ENCODE data around the gene CARD14. TPM values are rescaled to one million over a fixed set of nuclear protein-coding genes. Genes with fewer than 3 reads are reported as not detected.

Gene CARD14
- polyA plus RNA-seq, 3 donors: 0.11 to 0.27 (median 0.16) TPM

- WGBS (ENCODE audit: insufficient coverage): 99% methylated on average over 16 of the region's 17 CpGs
Observed at GRCh38 chr17:80247561-80247960, 77.7 kb downstream of the CARD14 start.

GRCh38 chr17:80248001-80248893 is 78.4 kb downstream of the CARD14 start:
- DNase-seq: no peak

More at GRCh38 chr17:80247561-80247960, 77.7 kb downstream of the CARD14 start:
- H2AFZ ChIP-seq (ENCODE audit: insufficient read depth, low read depth, low read length, poor library complexity, severe bottlenecking): no peak overlapping the region
- no peaks in the 10 kb centered on the region for H3K9me3 ChIP-seq (replicated peaks in 1 of 2; ENCODE audit: control insufficient read depth in 1 of 2, insufficient read depth in 1 of 2, low read length in 2 of 2)
- H3K4me1 ChIP-seq (ENCODE audit: control insufficient read depth in 1 of 2, insufficient read depth in 2 of 2, low read length in 2 of 2): no peaks in the 10 kb centered on the region
- no peak overlapping the region for H3K4me3 ChIP-seq (replicated peaks in 1 of 3; ENCODE audit: low read depth in 2 of 3, low read length in 3 of 3)
- H3K27ac Mint-ChIP-seq: no peak overlapping the region
- H3K27me3 Mint-ChIP-seq (ENCODE audit: low read depth in 3 of 3): peaks cover 0 to 13% (median 8%) of the 10 kb centered on the region in 3 donors
- no peaks in the 10 kb centered on the region for H4K20me1 ChIP-seq (ENCODE audit: insufficient read depth, low read length)
- intact Hi-C loops (cut with micrococcal nuclease): no loop called here
- peaks cover 0 to 11% of the 10 kb centered on the region in 2 donors for H3K36me3 Mint-ChIP-seq
- no peaks in the 10 kb centered on the region for H3K79me2 ChIP-seq (ENCODE audit: insufficient read depth, low read length)
- H3K4me3 Mint-ChIP-seq: no peak overlapping the region
- H3K9ac ChIP-seq (ENCODE audit: insufficient read depth, low read length, poor library complexity, severe bottlenecking): no peak overlapping the region
- no peaks in the 10 kb centered on the region for H3K27me3 ChIP-seq (ENCODE audit: control insufficient read depth in 2 of 2, insufficient read depth in 2 of 2, low read length in 2 of 2)
- H3K4me2 ChIP-seq (replicated peaks; ENCODE audit: extremely low read depth, low read length, poor library complexity, severe bottlenecking): no peak overlapping the region
- TF ChIP-seq CTCF (IDR thresholded peaks at IDR 0.05): no peak
- no peak overlapping the region for H3K27ac ChIP-seq (ENCODE audit: low read depth in 1 of 2, low read length in 2 of 2)
- H3K9me3 Mint-ChIP-seq: peaks cover 0 to 2% (median 0%) of the 10 kb centered on the region in 7 donors
- no peak for DNase-seq
- no peaks in the 10 kb centered on the region for H3K4me1 Mint-ChIP-seq
- H3K36me3 ChIP-seq (replicated peaks in 1 of 2; ENCODE audit: control insufficient read depth in 1 of 2, insufficient read depth in 2 of 2, low read length in 2 of 2): no peaks in the 10 kb centered on the region

More at GRCh38 chr17:80248001-80248893, 78.4 kb downstream of the CARD14 start:
- Histone ChIP-seq H3K36me3 (replicated peaks in 1 of 2; ENCODE audit: control insufficient read depth in 1 of 2, insufficient read depth in 2 of 2, low read length in 2 of 2) (no peaks in the 10 kb centered on the region), H2AFZ (ENCODE audit: insufficient read depth, low read depth, low read length, poor library complexity, severe bottlenecking) (no peak overlapping the region), H3K79me2 (ENCODE audit: insufficient read depth, low read length) (no peaks in the 10 kb centered on the region), H4K20me1 (ENCODE audit: insufficient read depth, low read length) (no peaks in the 10 kb centered on the region), H3K4me3 (replicated peaks in 1 of 3; ENCODE audit: low read depth in 2 of 3, low read length in 3 of 3) (no peak overlapping the region), H3K4me2 (replicated peaks; ENCODE audit: extremely low read depth, low read length, poor library complexity, severe bottlenecking) (no peak overlapping the region), H3K27me3 (ENCODE audit: control insufficient read depth in 2 of 2, insufficient read depth in 2 of 2, low read length in 2 of 2) (no peaks in the 10 kb centered on the region), H3K9me3 (replicated peaks in 1 of 2; ENCODE audit: control insufficient read depth in 1 of 2, insufficient read depth in 1 of 2, low read length in 2 of 2) (no peaks in the 10 kb centered on the region), H3K4me1 (ENCODE audit: control insufficient read depth in 1 of 2, insufficient read depth in 2 of 2, low read length in 2 of 2) (no peaks in the 10 kb centered on the region), H3K9ac (ENCODE audit: insufficient read depth, low read length, poor library complexity, severe bottlenecking) (no peak overlapping the region), H3K27ac (ENCODE audit: low read depth in 1 of 2, low read length in 2 of 2) (no peak overlapping the region)
- TF ChIP-seq CTCF (IDR thresholded peaks at IDR 0.05): no peak
- Mint-ChIP-seq H3K27me3 (ENCODE audit: low read depth in 3 of 3) (peaks cover 0 to 13% (median 9%) of the 10 kb centered on the region in 3 donors), H3K27ac (no peak overlapping the region), H3K9me3 (peaks cover 0 to 2% (median 0%) of the 10 kb centered on the region in 7 donors), H3K4me1 (peaks cover 3% of the 10 kb centered on the region), H3K36me3 (peaks cover 0 to 11% of the 10 kb centered on the region in 2 donors), H3K4me3 (no peak overlapping the region)
- intact Hi-C loops (cut with micrococcal nuclease): no loop called here
- 94% methylated on average over 19 of the region's 23 CpGs for WGBS (ENCODE audit: insufficient coverage)
